IMR-90 (cell line): ENCODE results near the gene ZDHHC14. TPM values are rescaled to one million over a fixed set of nuclear protein-coding genes. Genes with fewer than 3 reads are reported as not detected.

Experiments used
- ATAC-seq: fragments of 200-7000 bp; cut with Tn5 transposase; 2 replicates; pipeline ENCODE4 v1.9.1; 2020; ENCODE audit warnings: low read depth, mild to moderate bottlenecking, moderate library complexity
- BruUV-seq: library from RNA; stranded (reverse); fragments of 400-500 nt; replicated peaks from 2 replicates; lab custom pipeline; 2021; lab: Mats Ljungman, UMichigan
- CTCF ChIA-PET: fragments of 300-600 bp; formaldehyde crosslinking; extraction: SDS; loops from one replicate; lab custom pipeline; 2021; ENCODE audit warnings: antibody characterized with exemption; lab: Yijun Ruan, JAX
- POLR2A ChIA-PET: fragments of 300-600 bp; sonication (Branson Sonifier 250); formaldehyde crosslinking; loops from one replicate; lab custom pipeline; 2022; ENCODE audit warnings: antibody characterized with exemption; ENCODE audit not compliant: unreplicated experiment; lab: Charles Lee
- DNase-seq: peaks from one replicate; pipeline ENCODE4 v3.0.0; 2013
- H2AFZ ChIP-seq: replicated peaks from 2 replicates; pipeline ENCODE3; 2013; ENCODE audit warnings: low read length, mild to moderate bottlenecking; ENCODE audit not compliant: poor library complexity
- H2AK5ac ChIP-seq: 2 replicates; pipeline ENCODE4 v1.6.1; 2013; ENCODE audit warnings: low read depth, low read length, inconsistent platforms
- H2AK9ac ChIP-seq: replicated peaks from 2 replicates; pipeline ENCODE3; 2013; ENCODE audit warnings: mild to moderate bottlenecking, low read depth, low read length, moderate library complexity; ENCODE audit not compliant: poor library complexity
- H2BK120ac ChIP-seq: 2 replicates; pipeline ENCODE4 v1.6.1; 2013; ENCODE audit warnings: low read depth, low read length, inconsistent platforms
- H2BK15ac ChIP-seq: 3 replicates; pipeline ENCODE4 v1.6.1; 2013; ENCODE audit warnings: low read depth, low read length, inconsistent platforms
- H2BK20ac ChIP-seq: 2 replicates; pipeline ENCODE4 v1.6.1; 2013; ENCODE audit warnings: low read depth, mild to moderate bottlenecking, inconsistent platforms, low read length, moderate library complexity
- H2BK5ac ChIP-seq: 2 replicates; pipeline ENCODE4 v1.6.1; 2013; ENCODE audit warnings: mild to moderate bottlenecking, low read depth, low read length, inconsistent platforms; ENCODE audit not compliant: poor library complexity, severe bottlenecking
- H3K14ac ChIP-seq: replicated peaks from 2 replicates; pipeline ENCODE4 v1.6.1; 2013; ENCODE audit warnings: low read depth, low read length, inconsistent platforms
- H3K18ac ChIP-seq: 2 replicates; pipeline ENCODE4 v1.6.1; 2013; ENCODE audit warnings: low read depth, low read length, control low read depth
- H3K23ac ChIP-seq: 2 replicates; pipeline ENCODE4 v1.6.1; 2013; ENCODE audit warnings: low read depth, low read length, inconsistent platforms
- H3K27ac ChIP-seq: 2 replicates; pipeline ENCODE4 v1.5.1; 2013; ENCODE audit warnings: mild to moderate bottlenecking, control low read depth, low read length; ENCODE audit not compliant: insufficient read depth
- H3K27me3 ChIP-seq: 2 replicates; pipeline ENCODE4 v1.6.1; 2013; ENCODE audit warnings: low read length; ENCODE audit not compliant: control insufficient read depth, insufficient read depth
- H3K36me3 ChIP-seq: 2 replicates; pipeline ENCODE4 v1.6.1; 2013; ENCODE audit warnings: low read length, mixed read lengths; ENCODE audit not compliant: control insufficient read depth, insufficient read depth
- H3K4ac ChIP-seq: 2 replicates; pipeline ENCODE4 v1.6.1; 2013; ENCODE audit warnings: low read depth, low read length, inconsistent platforms
- H3K4me1 ChIP-seq: 2 replicates; pipeline ENCODE4 v1.6.1; 2013; ENCODE audit warnings: low read length, mixed read lengths; ENCODE audit not compliant: control insufficient read depth, insufficient read depth
- H3K4me2 ChIP-seq: 2 replicates; pipeline ENCODE4 v1.6.1; 2013; ENCODE audit warnings: low read depth, mild to moderate bottlenecking, control low read depth, low read length, moderate library complexity
- H3K4me3 ChIP-seq: 2 replicates; pipeline ENCODE4 v1.5.1; 2013; ENCODE audit warnings: low read depth, mild to moderate bottlenecking, control low read depth, low read length, moderate library complexity; ENCODE audit not compliant: insufficient read depth
- H3K56ac ChIP-seq: 2 replicates; pipeline ENCODE4 v1.6.1; 2013; ENCODE audit warnings: low read length, inconsistent platforms; ENCODE audit not compliant: insufficient read depth; ENCODE audit errors: extremely low read depth
- H3K79me1 ChIP-seq, 2 experiments: 2 replicates each; pipeline ENCODE4 v1.6.1; 2013; ENCODE audit warnings: low read length in 2 of 2, inconsistent platforms in 1 of 2, low read depth in 1 of 2
- H3K9ac ChIP-seq: 2 replicates; pipeline ENCODE4 v1.6.1; 2013; ENCODE audit warnings: low read depth, low read length, control low read depth
- H3K9me1 ChIP-seq: 2 replicates; pipeline ENCODE4 v1.6.1; 2013; ENCODE audit warnings: low read length, inconsistent platforms; ENCODE audit not compliant: insufficient read depth
- H3K9me3 ChIP-seq: 2 replicates; pipeline ENCODE4 v1.6.1; 2013; ENCODE audit warnings: low read length; ENCODE audit not compliant: control insufficient read depth, insufficient read depth
- H4K20me1 ChIP-seq: 2 replicates; pipeline ENCODE4 v1.6.1; 2013; ENCODE audit warnings: low read length, inconsistent platforms; ENCODE audit not compliant: insufficient read depth
- H4K5ac ChIP-seq: 2 replicates; pipeline ENCODE4 v1.6.1; 2013; ENCODE audit warnings: mild to moderate bottlenecking, low read depth, low read length, control low read depth
- H4K8ac ChIP-seq, 2 experiments: 2 replicates each; pipeline ENCODE4 v1.6.1; 2013; ENCODE audit warnings: low read depth in 2 of 2, low read length in 2 of 2, control low read depth in 1 of 2, inconsistent platforms in 1 of 2
- H4K91ac ChIP-seq: 2 replicates; pipeline ENCODE4 v1.6.1; 2013; ENCODE audit warnings: low read depth, low read length, inconsistent platforms; ENCODE audit not compliant: insufficient read depth
- BHLHE40 ChIP-seq: fragments of 150-350 bp; IDR thresholded peaks from 2 replicates; pipeline ENCODE4 v1.6.1; 2016; ENCODE audit warnings: mild to moderate bottlenecking, low read depth, low read length
- CEBPB ChIP-seq: IDR thresholded peaks from 2 replicates; pipeline ENCODE4 v1.6.1; 2012; ENCODE audit warnings: low read depth, low read length, improper control_type of control experiment
- CHD1 ChIP-seq: IDR thresholded peaks from 2 replicates; pipeline ENCODE4 v1.6.1; 2012; ENCODE audit warnings: low read depth, low read length, improper control_type of control experiment
- CTCF ChIP-seq: conservative IDR thresholded peaks from 2 replicates; pipeline ENCODE4 v1.5.1; 2012; ENCODE audit warnings: mild to moderate bottlenecking, low read depth, low read length, improper control_type of control experiment
- ELK1 ChIP-seq: fragments of 150-350 bp; IDR thresholded peaks from 2 replicates; pipeline ENCODE4 v1.6.1; 2016; ENCODE audit warnings: low read depth, mild to moderate bottlenecking, low read length, moderate library complexity, borderline replicate concordance
- FOS ChIP-seq: fragments of 150-350 bp; IDR thresholded peaks from 2 replicates; pipeline ENCODE4 v1.6.1; 2016; ENCODE audit warnings: low read depth, low read length
- MAFK ChIP-seq: IDR thresholded peaks from 2 replicates; pipeline ENCODE4 v1.6.1; 2012; ENCODE audit warnings: low read depth, low read length, improper control_type of control experiment
- MAZ ChIP-seq: IDR thresholded peaks from 2 replicates; pipeline ENCODE4 v1.6.1; 2012; ENCODE audit warnings: low read depth, mild to moderate bottlenecking, low read length, improper control_type of control experiment, moderate library complexity, borderline replicate concordance
- MXI1 ChIP-seq: IDR thresholded peaks from 2 replicates; pipeline ENCODE4 v1.6.1; 2012; ENCODE audit warnings: low read depth, mild to moderate bottlenecking, low read length, moderate library complexity, borderline replicate concordance
- NFE2L2 ChIP-seq: fragments of 150-350 bp; IDR thresholded peaks from 2 replicates; pipeline ENCODE4 v1.6.1; 2016; ENCODE audit warnings: low read depth, mild to moderate bottlenecking, low read length
- POLR2A ChIP-seq: IDR thresholded peaks from 2 replicates; pipeline ENCODE4 v1.6.1; 2012; ENCODE audit warnings: mild to moderate bottlenecking, low read depth, low read length
- RAD21 ChIP-seq: IDR thresholded peaks from 2 replicates; pipeline ENCODE4 v1.6.1; 2012; ENCODE audit warnings: low read length, improper control_type of control experiment
- RCOR1 ChIP-seq: IDR thresholded peaks from 2 replicates; pipeline ENCODE4 v1.6.1; 2012; ENCODE audit warnings: mild to moderate bottlenecking, low read length, improper control_type of control experiment; ENCODE audit not compliant: insufficient replicate concordance
- RFX5 ChIP-seq: IDR thresholded peaks from 2 replicates; pipeline ENCODE4 v1.8.0; 2012; ENCODE audit warnings: low read depth, mild to moderate bottlenecking, low read length, moderate library complexity
- SMC3 ChIP-seq: fragments of 150-350 bp; IDR thresholded peaks from 2 replicates; pipeline ENCODE4 v1.6.1; 2016; ENCODE audit warnings: low read depth, mild to moderate bottlenecking, antibody characterized with exemption, low read length, moderate library complexity
- USF2 ChIP-seq: fragments of 150-350 bp; IDR thresholded peaks from 2 replicates; pipeline ENCODE4 v1.6.1; 2017; ENCODE audit warnings: mild to moderate bottlenecking, antibody characterized with exemption, low read length, low read depth
- WGBS, 2 experiments: methylation state at CpG; one replicate each; pipeline versions ENCODE4 v1.1.5 to v1.1.7; 2013; ENCODE audit warnings: missing lambda C conversion rate in 2 of 2; ENCODE audit not compliant: insufficient read length in 1 of 2; ENCODE audit errors: extremely low coverage in 2 of 2; 5-methylcytosine and 5-hydroxymethylcytosine counted together
- dilution Hi-C: fragments of 300-500 bp; cut with HindIII; formaldehyde crosslinking; loops from one replicate; pipeline ENCODE4 v1.14.3; 2018; ENCODE audit warnings: low sequenced_read_pairs; ENCODE audit not compliant: unreplicated experiment
- in situ Hi-C: fragments of 300-500 bp; cut with MboI; formaldehyde crosslinking; loops from 3 replicates; pipeline ENCODE4 v1.14.3; 2019; ENCODE audit warnings: low sequenced_read_pairs, inconsistent platforms, mixed read lengths
- intact Hi-C: fragments of 100-400 bp; cut with micrococcal nuclease; formaldehyde crosslinking; loops from 2 replicates; pipeline ENCODE4 v1.10.0; 2022
- polyA plus RNA-seq, 3 experiments: library from polyadenylated mRNA; depleted of rRNA; stranded (reverse); fragments of >200 nt; gene quantifications; 2 replicates each; pipeline ENCODE4 v1.2.3, GENCODE V29; 2012; ENCODE audit warnings: low replicate concordance in 1 of 3
- total RNA-seq: library from RNA; depleted of rRNA; stranded (reverse); fragments of >200 nt; gene quantifications from 2 replicates; pipeline ENCODE4 v1.2.3, GENCODE V29; 2012

ZDHHC14 gene
- total and polyA plus RNA-seq, 2 of the 4 experiments (the other 2 are of a cell fraction): 0.90 to 2.0 TPM

GRCh38 chr6:157554747-157555146 is 173.8 kb downstream of the ZDHHC14 start:
- no peak overlapping the region for H3K4me2 ChIP-seq
- CTCF ChIA-PET: no interaction called here
- no TSS peak for BruUV-seq
- H2BK20ac ChIP-seq: no peak overlapping the region
- H4K5ac ChIP-seq: no peak overlapping the region
- no peaks in the 10 kb centered on the region for H3K36me3 ChIP-seq
- H3K23ac ChIP-seq: no peak overlapping the region
- H4K8ac ChIP-seq: no peak overlapping the region
- no peak overlapping the region for H4K91ac ChIP-seq
- H3K4ac ChIP-seq: no peak overlapping the region
- no peak overlapping the region for H2BK120ac ChIP-seq
- H3K14ac ChIP-seq: no peak overlapping the region
- no peaks in the 10 kb centered on the region for H3K79me1 ChIP-seq
- dilution Hi-C loops (no loop called here), intact Hi-C loops (no loop called here), in situ Hi-C loops (no loop called here)
- H4K20me1 ChIP-seq: no peaks in the 10 kb centered on the region
- no peaks in the 10 kb centered on the region for H3K4me1 ChIP-seq
- H2AK9ac ChIP-seq: no peak overlapping the region
- H3K27ac ChIP-seq: no peak overlapping the region
- no peak overlapping the region for H3K9ac ChIP-seq
- H2AK5ac ChIP-seq: no peak overlapping the region
- no CpG with 5 or more reads among the region's 2 CpGs for WGBS, 2 experiments
- ATAC-seq (no peak), DNase-seq (no peak)
- H2BK5ac ChIP-seq: no peak overlapping the region
- no peaks in the 10 kb centered on the region for H3K9me3 ChIP-seq
- H3K9me1 ChIP-seq: no peaks in the 10 kb centered on the region
- no peaks in the 10 kb centered on the region; the same call in 1 of the 2 replicates for H3K27me3 ChIP-seq
- H3K18ac ChIP-seq: no peak overlapping the region
- no peak overlapping the region for H3K56ac ChIP-seq
- H3K4me3 ChIP-seq: no peak overlapping the region
- POLR2A ChIA-PET: no interaction called here
- TF ChIP-seq POLR2A (no peak), MAFK (no peak), MAZ (no peak), RCOR1 (no peak), USF2 (no peak), CEBPB (no peak), RAD21 (no peak), CHD1 (no peak), RFX5 (no peak), NFE2L2 (no peak), SMC3 (no peak), FOS (no peak), CTCF (no peak), MXI1 (no peak), BHLHE40 (no peak), ELK1 (no peak)
- H2BK15ac ChIP-seq: no peak overlapping the region
- no peak overlapping the region for H2AFZ ChIP-seq
